GM18951 (cell line): ENCODE measurements around the gene CENPU.
"Not testable (repeated sequence)": the region's sequence is repeated elsewhere in the genome, so short reads cannot be mapped to it uniquely, and the experiment has no call there.

Experiments used
- POLR2A ChIP-seq: IDR thresholded peaks from 4 replicates; pipeline ENCODE4 v1.6.1; 2011; ENCODE audit warnings: mild to moderate bottlenecking; ENCODE audit not compliant: insufficient read length, insufficient read depth; ENCODE audit errors: extremely low read depth
- in situ Hi-C: fragments of 300-500 bp; cut with MboI; formaldehyde crosslinking; loops from one replicate; pipeline ENCODE4 v1.12.0; 2022; ENCODE audit warnings: low sequenced_read_pairs, mixed read lengths, inconsistent platforms; ENCODE audit not compliant: unreplicated experiment

Gene CENPU

DNA sequence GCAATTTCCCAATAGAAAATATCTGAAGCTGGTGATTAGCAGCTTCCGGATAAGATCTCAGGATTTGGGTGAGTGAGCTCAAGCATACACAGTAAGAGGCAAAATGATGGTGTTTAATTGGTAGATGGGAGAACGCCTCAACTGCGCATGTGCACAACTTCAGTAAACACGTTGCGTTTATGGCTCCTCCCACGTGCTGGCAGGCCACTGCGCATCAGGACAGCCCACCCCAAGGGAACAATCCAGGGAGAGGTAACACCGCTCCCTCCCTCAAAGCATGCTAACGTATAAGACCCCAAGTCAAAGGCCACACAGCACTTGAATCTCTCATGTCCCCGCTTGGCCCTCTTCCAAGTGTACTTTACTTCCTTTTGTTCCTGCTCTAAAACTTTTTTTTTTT is 10.3 kb upstream of the CENPU start:
- in situ Hi-C loops, result loop anchor here (10.0 kb wide), 1 partner anchor 241 kb away; no protein-coding TSS in a partner anchor
- TF ChIP-seq POLR2A, result no peak

DNA sequence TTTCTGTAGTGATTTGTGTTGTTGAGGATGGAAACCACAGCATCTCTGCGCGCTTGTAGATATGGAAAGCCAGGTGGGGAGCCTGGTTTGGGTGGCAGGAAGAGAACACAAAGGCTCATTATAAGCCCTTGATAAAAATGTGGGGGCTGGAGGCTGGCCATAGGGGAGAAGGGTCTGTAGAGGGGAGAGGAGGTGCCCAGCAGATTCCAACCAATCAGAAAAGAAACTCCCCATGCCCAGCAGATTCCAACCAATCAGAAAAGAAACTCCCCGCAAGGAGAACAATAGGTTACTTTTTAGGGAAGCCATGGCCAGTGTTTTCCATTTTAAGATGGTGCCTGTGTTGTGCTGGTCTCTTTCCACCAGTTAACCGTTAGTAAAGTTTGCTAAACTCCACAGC is 9.8 kb upstream of the CENPU start:
- in situ Hi-C loops, result loop anchor here (10.0 kb wide), 1 partner anchor 241 kb away; no protein-coding TSS in a partner anchor
- TF ChIP-seq POLR2A, result no peak

GRCh38 chr4:184741651-184742050 is 7.8 kb upstream of the CENPU start:
- in situ Hi-C loops, result loop anchor here (10.0 kb wide), 1 partner anchor 243 kb away; no protein-coding TSS in a partner anchor

- in situ Hi-C loops, result loop anchor here (10.0 kb wide), 1 partner anchor 244 kb away; no protein-coding TSS in a partner anchor
- TF ChIP-seq POLR2A, result no peak
Observed at GRCh38 chr4:184740980-184741391, 7.1 kb upstream of the CENPU start.

GRCh38 chr4:184739575-184739974 is 5.7 kb upstream of the CENPU start:
- in situ Hi-C loops, result not testable (repeated sequence)

DNA sequence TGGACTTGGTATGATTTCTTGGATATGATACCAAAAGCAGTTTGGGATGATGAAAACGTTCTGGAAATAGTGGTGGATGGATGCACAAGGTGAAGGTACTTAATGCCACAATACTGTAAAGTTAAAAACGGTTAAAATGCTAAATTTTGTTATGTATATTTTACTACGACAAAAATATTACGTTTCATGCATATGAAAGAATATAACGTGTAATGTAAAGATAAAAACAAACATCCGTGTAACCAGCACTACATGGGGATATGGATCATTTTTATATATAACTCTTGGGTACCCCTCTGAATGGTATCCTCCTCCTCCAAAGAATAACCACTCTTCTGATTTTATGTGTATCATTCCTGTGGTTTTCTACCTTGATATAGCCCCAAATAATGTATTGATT is 862 bp upstream of the CENPU start:
- TF ChIP-seq POLR2A, result no peak

GRCh38 chr4:184732126-184732525 is 1.8 kb downstream of the CENPU start:
- TF ChIP-seq POLR2A, result no peak
- in situ Hi-C loops, result no loop called here

More for the DNA sequence above, 862 bp upstream of the CENPU start:
- in situ Hi-C loops, result no loop called here

DNA sequence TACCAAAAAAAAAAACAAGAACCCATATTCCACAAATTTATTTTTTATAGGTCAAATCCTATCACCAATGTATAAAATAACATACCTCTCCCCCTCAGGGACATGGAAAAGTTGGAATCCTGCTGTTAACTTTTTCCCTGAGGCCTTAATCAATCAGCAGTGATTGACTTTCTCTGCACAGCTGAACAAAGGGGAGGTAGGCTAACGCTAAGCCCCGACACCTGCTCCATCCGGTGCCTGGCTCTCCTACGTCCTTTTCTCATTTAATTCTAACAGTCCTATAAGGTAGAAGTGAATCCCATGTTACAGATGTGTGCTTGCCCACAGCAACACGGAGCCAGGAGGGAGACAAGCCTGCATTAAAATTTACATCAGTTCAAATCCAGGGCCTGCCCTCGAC is 2.8 kb downstream of the CENPU start:
- TF ChIP-seq POLR2A, result no peak
- in situ Hi-C loops, result no loop called here

GRCh38 chr4:184729946-184730345 is 4.0 kb downstream of the CENPU start:
- no peak for TF ChIP-seq POLR2A
- in situ Hi-C loops, result no loop called here

GRCh38 chr4:184728858-184729257 is 5.0 kb downstream of the CENPU start:
- TF ChIP-seq POLR2A, result no peak
- in situ Hi-C loops, result no loop called here

GRCh38 chr4:184727430-184727829 is 6.5 kb downstream of the CENPU start:
- no peak for TF ChIP-seq POLR2A
- in situ Hi-C loops, result no loop called here

DNA sequence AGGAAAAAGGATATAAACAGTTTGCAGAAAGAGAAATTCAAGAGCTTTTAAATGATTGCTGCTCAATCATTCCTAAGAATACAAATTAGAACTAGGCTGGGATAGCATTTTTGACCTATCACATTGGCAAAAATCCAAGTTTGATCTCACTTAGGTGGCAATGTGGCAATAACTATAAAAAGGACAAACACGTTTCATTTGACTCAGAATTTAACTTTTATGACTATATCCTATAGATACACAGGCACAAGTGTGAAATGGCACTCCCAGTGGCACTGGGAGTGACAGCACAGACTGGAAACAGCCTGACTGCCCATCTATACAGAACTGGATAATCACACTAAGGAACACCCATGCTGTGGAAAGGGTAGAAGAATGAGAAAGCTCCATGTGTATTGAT is 11.1 kb downstream of the CENPU start:
- in situ Hi-C loops, result no loop called here
- TF ChIP-seq POLR2A, result no peak

DNA sequence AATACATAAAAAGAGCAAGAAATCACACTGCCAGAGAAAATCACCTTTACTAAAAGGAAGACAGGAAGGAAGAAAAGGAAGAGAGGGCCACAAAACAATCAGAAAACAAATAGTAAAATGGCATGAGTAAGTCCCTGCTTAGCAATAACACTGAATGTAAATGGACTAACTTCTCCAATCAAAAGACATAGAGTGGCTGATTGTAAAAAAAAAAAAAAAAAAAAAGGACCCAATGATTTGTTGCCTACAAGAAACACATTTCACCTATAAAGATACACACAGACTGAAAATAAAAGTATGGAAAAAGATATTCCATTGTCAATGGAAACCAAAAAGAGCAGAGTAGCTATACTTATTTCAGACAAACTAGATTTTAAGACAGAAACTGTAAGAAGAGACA is 12.6 kb downstream of the CENPU start:
- no peak for TF ChIP-seq POLR2A
- in situ Hi-C loops, result no loop called here

- in situ Hi-C loops, result no loop called here
- TF ChIP-seq POLR2A, result no peak
Observed at GRCh38 chr4:184719407-184719806, 14.5 kb downstream of the CENPU start.

DNA sequence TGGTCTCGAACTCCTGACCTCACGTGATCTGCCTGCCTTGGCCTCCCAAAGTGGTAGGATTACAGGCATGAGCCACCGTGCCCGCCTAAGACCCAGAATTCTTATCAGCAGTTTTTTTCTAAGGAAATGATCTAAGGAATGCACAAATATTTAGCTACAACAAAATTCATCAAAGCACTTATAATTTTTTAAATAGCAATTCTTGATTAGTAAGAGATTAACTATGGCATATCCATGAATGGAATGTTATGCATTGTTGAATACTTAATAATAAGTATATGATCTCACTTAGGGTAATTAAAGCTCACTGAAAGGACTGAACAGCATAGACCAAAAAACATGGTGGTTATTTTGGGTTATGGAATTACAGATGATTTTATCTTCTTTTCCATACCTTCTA is 18.4 kb downstream of the CENPU start:
- no peak for TF ChIP-seq POLR2A
- in situ Hi-C loops, result no loop called here
